COLO668 (cell line): ENCODE measurements around the gene RHOXF2.

Experiments used
- DNase-seq: peaks from one replicate; lab custom pipeline; 2025; ENCODE audit not compliant: unreplicated experiment; lab: John Stamatoyannopoulos, UW

The RHOXF2 gene

GRCh38 chrX:120200851-120201250 lies 42.4 kb downstream of the RHOXF2 start:
- no peak for DNase-seq

GRCh38 chrX:120205816-120206753 lies 47.7 kb downstream of the RHOXF2 start:
- no peak for DNase-seq

GRCh38 chrX:120207009-120207605 lies 48.7 kb downstream of the RHOXF2 start:
- no peak for DNase-seq

- peak; percentile 44 for DNase-seq
These were observed 55.2 kb downstream of the RHOXF2 start for GRCh38 chrX:120213438-120214265.
